GM18873 (cell line): ENCODE data around the gene SLC4A1.

Experiments
- ATAC-seq: cut with Tn5 transposase; IDR thresholded peaks from one replicate; pipeline ENCODE4 v1.9.1; 2021; ENCODE audit warnings: mild to moderate bottlenecking, moderate library complexity, moderate number of reproducible peaks; ENCODE audit not compliant: unreplicated experiment, low FRiP score

The SLC4A1 gene

DNA sequence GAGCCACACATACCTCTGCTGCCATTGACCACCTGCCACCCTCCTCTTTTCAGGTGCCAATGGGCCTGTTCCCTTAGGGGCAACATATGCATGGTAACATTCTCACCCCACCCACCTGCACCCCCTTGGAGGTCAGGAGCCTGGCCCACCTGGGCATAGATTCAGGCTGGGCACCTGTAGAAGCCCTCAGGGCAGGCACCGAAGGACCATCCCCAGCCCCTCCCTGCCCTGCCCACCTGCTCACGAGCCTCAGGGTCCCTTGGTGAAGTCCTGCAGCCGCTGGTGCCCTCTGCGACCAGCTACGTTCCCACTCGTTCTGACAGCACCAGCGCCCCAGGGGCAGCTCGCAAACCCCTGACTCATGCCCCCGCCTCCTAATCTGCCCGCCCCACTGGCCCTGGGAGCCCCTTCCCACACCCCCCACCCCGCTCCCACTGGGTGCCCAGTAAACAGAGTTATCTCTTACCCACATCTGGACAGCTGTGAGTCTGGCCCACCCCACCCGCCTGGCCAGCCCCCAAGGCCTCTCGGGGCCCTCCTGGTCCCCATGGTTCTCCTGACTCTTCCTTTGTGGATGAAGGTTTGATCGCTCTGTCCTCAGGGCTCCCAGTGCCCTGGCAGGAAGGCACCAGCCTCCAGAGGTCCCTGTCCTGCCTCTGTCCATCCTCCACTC is at the start of gene SLC4A1:
Gene SLC4A1, minus strand, starts transcription at position 318 of the 673 bp plus-strand sequence. CDS start 5,269 bp downstream, outside the sequence.
- ATAC-seq, result no peak

DNA sequence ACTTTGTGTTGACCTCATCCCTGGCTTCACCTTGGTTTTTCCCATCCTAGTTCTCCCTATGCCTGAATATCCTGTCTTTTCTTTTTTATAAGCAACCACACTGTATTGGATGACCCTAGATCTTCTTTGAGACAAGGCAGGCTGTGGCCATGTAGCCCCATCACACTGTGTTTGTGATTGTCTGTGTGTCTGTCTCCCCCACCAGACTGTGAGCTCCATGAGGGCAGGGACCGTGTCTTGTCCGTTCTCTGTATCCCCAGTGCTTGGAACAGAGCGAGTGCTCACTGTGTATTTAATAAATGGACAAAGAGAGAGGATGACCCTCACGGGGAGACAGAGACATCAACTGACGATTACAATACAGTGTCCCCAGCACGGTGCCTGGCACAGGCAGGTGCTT is 49.6 kb upstream of the SLC4A1 start:
- ATAC-seq, result no peak

DNA sequence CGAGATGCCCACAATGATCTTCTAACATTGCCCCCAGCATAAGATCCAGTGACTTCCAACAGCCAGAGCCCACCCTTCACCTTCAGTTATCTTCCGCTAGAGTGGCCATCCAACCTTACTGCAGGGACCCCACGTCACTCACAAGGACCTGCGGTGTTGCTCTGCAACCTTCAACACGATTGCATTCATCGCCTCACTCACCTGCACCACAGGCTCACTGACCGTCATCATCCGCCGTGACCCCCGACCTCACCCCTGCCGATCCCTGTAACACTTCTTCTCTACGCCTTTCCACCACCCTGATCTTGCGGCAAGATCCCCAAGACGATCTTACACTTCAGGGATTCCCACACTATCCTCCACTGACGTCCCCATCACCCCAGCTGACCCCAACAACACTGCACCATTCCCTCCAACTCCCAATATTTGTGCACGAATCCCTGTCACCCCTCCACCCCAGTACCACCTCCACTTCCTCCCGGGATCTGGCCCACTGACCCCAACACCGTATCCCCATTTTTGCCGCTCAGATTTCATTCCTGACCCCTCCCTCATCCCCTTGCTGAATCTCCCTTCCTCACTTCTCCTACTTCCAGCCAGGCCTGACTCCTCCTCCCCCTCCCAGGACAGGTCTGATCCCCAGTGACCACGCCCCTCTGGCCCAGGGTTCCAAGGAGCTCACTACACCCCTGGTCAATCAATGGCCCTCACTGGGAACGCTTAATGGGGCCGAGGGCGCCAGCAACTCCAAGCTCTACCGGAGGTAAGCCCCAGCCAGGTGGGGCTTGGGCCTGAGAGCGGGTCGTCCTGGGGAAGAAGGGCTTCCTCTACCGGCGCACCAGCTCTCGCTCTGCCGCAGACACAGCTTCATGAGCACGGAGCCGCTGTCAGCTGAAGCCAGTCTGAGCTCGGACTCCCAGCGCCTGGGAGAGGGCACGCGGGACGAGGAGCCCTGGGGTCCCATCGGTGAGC is 48.1 kb upstream of the SLC4A1 start:
- ATAC-seq, result no peak

DNA sequence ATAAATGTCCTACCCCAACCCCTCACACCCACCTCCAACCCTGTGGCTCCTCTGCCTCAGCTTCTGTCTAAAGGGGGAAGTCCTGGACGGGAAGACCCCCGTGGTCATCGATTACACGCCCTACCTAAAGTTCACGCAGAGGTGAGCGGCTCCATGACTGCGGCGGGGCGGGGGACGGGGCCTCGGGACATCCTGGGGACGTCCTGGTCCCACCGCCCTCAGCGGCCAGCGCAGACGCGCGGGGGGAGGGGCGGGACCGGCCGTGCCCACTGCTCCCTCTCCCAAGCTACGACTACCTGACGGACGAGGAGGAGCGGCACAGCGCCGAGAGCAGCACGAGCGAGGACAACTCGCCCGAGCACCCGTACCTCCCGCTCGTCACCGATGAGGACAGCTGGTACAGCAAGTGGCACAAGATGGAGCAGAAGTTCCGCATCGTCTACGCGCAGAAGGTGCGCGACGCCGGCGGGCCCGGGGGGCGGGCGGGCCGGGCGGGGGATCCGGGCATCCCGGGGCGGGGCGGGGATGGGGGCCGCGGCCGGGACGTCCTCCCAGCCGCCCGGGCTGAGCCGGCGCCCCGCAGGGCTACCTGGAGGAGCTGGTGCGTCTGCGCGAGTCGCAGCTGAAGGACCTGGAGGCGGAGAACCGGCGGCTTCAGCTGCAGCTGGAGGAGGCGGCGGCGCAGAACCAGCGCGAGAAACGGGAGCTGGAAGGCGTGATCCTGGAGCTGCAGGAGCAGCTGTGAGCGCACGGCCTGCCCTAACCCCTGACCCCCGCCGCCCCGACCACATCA is 47.1 kb upstream of the SLC4A1 start:
- ATAC-seq, result no peak

DNA sequence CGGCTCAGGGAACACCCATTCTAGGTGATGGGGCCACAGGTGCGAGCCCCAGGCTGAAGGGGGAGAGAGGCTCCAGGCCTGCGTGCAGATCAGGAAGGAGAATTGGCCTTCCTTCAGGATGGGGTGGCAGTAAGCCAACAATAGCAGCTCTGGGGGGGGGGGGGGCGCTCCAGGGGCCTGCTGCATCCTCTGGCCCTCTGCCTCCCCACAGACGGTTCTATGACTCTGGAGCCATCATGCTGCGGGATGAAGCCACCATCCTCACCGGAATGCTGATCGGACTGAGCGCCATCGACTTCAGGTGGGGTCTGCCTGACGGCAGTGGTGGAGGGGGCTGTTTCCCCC is 46.6 kb upstream of the SLC4A1 start:
- ATAC-seq, result no peak

DNA sequence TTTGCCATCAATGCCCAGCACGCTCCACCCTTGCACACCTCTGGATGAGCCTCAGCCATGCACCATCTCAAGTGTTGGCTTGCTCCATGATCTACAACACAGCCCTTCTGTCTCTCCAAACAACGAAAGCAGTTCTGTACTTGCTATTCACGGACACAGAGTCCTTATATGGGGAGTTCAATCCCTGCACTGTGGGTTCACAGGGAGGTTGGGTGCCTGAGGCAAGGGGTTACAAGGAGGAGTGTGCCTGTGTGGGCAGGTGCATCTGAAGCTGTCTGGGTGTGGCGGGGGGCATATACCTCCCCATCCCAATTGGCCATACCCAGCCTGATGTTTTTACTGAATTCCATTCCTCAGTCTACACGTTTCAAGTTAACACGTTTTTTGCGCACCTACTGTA is 46.1 kb upstream of the SLC4A1 start:
- no peak for ATAC-seq

DNA sequence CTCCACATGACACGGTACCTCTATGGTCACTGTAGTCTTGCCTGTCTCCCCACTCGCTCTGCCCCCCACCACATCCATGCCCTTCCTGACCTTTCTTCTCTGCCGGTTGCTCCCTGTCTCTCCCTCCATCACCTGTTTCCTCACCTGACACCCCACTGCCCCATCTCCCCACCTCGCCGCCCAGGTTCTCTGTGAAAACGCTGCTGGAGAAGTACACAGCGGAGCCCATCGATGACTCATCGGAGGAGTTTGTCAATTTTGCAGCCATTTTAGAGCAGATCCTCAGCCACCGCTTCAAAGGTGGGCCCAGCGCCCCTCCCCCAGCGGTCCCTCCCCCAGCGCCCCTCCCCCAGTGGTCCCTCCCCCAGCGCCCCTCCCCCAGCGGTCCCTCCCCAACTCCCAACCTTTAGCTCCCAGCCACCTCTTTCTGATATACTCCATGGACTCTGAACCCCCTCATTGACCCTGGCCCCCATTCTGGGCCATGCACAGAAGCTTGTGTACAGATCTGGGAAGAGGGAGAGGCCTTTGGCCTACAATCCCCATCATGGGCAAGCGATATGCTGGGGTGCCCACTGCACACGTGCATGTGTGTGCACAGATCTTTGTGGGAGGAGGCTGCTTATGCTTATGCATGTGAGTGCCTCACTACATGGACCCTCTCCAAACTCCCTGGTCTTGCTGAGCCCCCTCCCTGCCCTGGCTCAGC is 44.6 kb upstream of the SLC4A1 start:
- no peak for ATAC-seq

DNA sequence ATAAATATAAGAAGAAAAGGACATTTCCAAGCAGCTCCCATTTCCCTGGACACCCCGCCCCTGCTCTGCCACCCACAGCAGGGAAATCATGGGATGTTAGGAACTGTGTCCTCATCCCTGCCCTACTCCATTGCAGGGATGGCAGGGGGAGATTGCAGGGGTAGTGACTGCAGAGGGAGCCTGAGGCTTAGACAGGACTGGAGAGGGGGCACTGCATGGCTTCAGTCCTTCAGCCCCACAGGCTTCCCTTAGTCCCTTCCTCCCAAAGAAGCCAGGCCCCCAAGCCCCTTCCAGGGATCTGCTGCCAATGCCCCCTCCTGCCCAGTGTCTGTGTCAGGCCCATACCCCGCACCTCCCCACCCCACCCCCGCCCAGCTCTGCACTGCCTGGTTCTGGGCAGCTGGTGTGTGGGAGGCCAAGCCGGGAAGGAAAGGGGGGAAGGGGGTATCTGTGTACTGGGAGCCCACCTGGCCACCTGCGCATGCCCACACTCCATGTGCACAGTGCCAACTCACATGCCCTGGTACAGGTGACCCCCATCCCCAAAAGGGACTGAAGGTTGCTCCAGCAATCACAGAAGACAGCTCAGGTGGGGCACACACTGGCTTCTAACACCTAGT is 43.7 kb upstream of the SLC4A1 start:
- no peak for ATAC-seq

DNA sequence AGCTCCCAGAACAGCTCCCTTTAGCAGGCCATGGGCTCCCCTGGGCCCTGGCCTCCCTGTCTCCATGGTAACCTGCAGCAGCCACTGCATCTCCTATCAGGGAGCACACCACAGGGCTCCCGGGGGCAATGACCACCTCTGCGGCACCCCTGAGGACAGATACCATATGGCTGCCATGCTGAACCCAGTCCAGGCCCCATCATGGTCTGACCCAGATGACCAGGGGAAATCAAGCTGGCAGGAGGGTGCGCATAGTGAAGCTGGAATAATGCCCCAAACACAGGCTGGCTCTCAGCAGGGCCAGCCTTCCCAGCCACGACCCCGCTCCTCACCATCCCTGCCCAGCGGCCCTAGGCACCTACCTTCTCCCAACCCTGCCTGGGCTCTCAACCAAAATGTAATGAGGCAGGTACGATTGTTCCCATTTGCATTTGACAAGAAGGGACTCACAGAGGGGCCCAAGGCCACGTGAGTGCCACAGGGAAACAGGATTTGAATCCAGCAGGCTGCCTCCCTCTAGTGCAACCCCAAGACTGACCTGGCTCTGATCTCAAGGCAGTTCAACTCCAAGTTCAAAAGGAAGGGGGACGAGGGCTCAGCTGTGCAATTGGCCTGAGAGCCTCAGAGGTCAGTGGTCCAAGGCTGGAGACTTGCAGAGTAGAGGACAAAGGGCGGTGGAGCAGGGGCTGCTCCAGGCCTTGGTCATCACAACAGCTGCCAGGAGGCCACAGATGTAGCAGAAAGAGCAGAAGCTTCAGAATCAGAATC is 42.9 kb upstream of the SLC4A1 start:
- ATAC-seq, result no peak

DNA sequence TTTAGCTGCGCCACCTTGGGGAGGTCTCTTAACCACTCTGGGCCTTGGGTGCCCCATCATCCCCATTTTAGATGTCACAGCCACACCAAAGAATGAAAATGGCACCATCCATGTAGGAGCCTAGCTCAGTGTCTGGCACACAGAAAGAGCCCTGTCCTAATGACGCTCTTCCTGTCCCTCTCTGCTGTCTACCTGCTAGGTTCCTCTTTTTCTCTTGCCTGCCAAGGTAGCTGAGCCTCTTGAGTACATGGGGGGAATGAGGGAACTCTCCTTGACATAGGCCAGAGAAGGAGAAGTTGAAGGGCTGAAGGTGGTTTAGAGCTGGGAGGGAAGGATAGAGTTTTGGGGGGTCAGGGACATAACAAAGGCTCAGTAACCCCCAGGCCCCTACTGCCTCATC is 42.3 kb upstream of the SLC4A1 start:
- no peak for ATAC-seq

DNA sequence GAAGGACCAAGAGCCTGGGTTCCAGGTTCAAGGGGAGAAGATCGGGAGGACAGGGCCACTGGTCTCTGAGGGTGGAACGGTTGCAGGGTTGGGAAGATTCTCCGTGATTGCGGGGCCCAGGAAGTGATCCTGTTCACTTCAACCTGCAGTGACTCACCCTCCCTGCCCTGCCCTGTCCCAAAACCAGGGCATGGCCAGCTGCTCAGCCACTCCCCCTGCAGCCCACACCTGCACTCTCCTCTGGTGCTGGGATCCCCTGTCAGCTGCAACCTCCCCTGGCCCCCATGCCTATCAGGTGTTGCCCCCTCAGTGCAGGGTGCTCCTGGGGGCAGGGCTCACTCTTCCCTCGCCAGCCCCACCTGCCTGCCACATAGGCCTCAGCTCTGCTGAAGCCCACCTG is 41.5 kb upstream of the SLC4A1 start:
- ATAC-seq, result no peak

DNA sequence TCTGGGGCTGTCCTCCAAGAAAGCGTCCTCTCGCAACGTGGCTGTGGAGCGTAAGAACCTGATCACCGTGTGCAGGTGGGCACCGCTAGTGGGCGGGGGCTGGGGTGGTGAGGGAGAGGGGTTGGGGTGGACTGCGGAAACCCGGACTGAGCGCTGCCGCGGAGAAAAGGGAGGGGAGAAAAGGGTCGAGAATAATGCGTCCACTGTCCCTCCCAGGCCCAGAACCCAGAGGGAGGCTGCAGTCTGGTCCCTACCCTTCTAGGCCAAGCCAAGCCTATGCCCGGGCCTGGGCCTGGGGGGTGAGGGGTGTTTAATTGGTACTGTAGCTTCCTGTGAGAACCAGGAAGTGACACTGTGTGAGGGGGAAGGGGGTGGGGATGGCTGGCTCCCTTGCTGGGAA is 40.9 kb upstream of the SLC4A1 start:
- ATAC-seq, result no peak

DNA sequence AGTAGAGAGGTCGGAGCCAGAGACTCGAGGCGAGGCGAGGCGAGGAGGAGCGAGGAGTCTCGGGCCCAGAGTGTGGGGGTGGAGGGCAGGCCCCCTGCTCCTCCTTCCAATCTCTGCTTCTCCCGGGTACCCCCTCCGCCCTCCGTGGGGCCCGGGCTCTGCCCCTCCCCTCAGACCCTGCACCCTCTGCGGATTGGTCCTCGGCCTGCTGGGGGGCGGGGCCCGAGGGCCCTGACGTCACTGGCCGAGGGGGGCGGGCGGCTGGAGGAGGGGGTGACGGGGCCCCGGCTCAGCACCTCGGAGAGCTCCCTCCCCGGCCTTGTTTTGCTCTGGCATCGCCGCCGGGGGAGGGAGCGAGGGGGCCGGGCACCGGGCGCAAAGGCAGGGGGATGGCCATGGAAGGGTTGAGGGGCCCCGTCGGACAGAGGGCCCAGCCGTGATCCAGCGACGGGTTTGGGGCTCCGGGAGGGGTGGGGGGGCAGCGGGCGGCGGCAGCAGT is 40.4 kb upstream of the SLC4A1 start, which contains the start of gene RUNDC3A:
Gene RUNDC3A, plus strand, starts transcription at position 282 of the 499 bp plus-strand sequence. CDS start 232 bp downstream, outside the sequence.
- no peak for ATAC-seq

DNA sequence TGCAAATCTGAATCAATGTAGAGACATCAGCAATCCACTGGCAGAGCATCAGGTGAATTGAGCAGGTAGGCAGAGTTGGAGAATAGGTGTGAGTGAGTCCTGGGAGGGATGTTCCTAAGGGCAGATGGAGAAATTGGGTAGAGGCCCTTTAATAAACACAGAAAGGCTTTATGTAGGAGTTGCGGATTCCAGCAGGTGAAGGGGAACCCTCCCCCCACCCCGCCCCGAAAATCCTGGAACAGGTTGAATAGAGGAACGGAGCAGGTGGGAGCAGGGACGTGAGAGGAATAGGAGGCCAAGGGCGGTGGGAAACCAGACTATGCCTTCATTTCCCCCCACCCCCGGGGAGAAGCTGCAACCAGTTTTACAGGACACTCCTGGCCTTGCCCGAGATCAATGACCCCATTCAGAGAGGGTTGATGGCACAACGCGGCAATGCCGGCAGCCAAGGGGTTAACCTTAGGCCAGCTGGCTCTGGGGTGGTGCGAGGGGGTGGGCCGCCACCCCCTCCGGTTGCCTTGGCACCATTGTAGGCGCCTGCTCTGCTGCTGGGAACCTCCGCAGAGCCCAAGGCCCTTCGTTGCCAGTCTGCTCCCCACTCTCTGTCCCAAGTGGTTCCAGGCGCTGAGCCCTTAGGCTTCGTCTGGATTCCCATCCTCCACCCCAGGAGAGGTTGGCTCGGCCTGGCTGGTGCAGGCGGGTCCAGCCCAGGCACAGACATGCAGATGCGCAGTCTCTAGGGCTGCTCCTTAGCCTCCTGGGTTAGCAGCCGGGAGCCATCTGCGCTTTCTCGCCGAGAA is 39.7 kb upstream of the SLC4A1 start:
- ATAC-seq, result no peak

DNA sequence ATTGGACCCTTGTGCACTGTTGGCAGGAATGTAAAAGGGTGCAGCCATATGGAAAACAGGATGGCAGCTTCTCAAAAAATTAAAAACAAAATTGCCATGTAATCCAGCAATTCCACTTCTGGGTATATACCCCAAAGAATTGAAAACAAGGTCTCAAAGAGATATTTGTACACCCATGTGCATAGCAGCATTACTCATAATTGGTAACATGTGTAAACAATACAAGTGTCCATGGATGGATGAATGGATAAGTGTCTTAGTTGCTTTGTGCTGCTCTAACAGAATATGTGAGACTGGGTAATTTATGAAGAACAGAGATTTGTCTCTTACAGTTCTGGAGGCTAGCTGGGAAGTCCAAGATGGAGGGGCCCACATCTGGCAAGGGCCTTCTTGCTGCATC is 36.7 kb upstream of the SLC4A1 start:
- no peak for ATAC-seq

DNA sequence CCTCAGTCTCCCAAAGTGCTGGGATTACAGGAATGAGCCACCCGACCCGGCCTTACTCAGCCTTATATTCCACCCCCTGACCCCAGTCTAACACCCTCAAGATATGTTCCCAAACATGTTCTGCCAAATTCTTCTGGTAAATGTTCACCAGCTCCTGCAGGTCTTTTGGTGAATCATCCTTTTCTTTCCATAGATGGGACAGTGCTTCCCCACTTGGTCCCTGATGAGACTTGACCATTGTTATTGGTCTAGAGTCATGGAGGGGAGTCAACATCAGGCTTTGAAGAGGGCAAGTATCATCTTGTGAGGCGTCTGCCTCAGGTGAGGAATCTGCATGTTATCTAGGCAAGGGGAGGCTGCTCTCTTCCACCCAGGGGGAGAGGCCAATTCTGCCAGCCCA is 30.0 kb upstream of the SLC4A1 start:
- ATAC-seq, result no peak

DNA sequence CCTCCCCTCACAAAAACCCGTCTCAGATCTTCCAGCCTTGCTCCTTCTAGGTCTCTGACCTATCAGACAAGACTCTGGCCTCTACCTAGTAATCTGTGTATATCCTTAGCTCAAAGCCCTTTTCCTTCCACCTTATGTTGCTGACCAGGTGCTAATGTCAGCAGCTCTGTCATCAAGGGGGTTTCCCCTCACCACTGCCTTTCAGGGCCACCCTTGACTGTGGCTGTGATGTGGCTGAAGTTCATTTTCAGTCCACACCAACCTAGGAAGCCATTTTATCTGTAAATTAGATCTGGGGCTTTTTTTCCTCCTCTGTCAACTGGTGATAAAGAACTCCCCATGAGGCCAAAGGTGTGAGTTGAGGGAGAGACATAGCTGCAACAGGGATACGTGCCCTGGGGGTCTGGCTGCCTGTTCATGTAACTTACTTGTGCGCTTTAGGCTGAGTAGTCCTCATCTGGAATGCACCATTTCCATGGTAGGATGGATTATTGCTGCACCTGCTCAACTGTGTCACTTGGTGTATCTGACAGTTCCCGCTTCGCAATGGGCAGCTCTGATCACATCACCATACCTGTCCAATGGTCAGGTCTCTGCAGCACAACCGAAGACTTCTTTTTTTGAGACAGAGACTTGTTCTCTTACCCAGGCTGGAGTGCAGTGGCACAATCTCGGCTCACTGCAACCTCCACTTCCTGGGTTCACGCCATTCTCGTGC is 25.7 kb upstream of the SLC4A1 start:
- ATAC-seq, result no peak

DNA sequence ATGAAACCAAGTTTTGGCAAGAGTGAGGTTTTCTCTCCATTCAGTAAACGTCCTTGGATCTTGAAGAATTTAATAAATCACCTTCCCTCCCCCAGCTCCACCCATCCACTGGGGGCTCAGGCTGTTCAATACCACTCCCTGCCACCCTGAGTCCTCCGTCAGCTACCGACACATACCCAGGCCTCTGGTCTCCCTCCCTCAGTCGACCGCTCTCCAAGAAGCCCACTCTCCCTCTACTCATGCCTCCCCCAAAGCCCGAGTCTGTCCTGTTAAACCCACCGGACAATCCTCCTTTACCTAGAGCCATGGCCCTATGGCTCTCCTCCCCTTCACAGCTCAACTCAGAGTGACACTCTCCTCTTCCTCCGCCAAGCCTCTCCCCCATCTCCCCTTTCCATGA is 19.7 kb upstream of the SLC4A1 start:
- ATAC-seq, result no peak
